ENCODE measurements around the gene PTK6.
"Not testable (repeated sequence)": the region's sequence is repeated elsewhere in the genome, so short reads cannot be mapped to it uniquely, and the experiment has no call there.

GRCh38 chr20:63559485-63560332 lies 22.5 kb upstream of the PTK6 start:
- TF ChIP-seq, protein P1, sequence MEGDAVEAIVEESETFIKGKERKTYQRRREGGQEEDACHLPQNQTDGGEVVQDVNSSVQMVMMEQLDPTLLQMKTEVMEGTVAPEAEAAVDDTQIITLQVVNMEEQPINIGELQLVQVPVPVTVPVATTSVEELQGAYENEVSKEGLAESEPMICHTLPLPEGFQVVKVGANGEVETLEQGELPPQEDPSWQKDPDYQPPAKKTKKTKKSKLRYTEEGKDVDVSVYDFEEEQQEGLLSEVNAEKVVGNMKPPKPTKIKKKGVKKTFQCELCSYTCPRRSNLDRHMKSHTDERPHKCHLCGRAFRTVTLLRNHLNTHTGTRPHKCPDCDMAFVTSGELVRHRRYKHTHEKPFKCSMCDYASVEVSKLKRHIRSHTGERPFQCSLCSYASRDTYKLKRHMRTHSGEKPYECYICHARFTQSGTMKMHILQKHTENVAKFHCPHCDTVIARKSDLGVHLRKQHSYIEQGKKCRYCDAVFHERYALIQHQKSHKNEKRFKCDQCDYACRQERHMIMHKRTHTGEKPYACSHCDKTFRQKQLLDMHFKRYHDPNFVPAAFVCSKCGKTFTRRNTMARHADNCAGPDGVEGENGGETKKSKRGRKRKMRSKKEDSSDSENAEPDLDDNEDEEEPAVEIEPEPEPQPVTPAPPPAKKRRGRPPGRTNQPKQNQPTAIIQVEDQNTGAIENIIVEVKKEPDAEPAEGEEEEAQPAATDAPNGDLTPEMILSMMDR (conservative IDR thresholded peaks at IDR 0.05; ENCODE audit: low read length) = not testable (repeated sequence)
- TF ChIP-seq EZH2phosphoT487 (IDR thresholded peaks at IDR 0.05; ENCODE audit: borderline replicate concordance, low read depth, low read length) = not testable (repeated sequence)
